ENCODE results near the gene PKD1.
"Not testable (repeated sequence)": the region's sequence is repeated elsewhere in the genome, so short reads cannot be mapped to it uniquely, and the experiment has no call there.

The PKD1 gene

DNA sequence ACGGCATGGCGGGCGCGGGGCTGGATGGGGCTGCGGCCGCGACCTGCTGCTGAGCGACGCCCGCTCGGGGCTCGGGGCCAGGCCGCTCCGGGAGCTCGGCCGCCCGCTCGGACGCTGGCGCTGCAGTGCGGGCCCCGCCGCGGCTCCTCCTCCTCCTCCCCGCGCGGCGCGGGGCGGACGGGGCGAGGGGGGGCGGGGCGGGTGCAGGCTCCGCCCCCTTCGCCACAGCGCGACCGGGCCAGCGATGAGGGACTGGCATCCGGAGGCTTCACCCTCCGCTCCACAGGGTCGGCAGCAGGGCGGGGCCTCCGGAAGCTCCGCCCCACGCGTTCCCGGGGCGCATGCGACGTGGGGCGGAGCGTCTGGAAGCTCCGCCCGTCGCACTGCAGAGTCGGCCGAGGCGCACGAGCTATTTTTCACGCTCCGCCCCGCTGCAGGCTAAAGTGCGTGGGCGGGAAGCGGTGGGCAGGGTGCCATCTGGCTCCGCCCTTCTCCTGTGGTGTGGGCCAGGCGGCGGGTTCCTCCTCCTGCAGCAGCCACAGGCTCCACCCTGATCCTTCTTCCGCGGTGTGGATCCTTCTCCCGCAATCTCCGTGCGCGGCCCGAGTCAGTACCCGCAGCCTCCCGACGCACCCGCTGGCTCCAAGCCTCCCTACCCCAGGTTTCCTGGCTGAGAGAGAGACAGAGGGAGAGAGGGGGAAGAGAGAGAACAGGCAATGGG, at the start of gene PKD1:
Gene PKD1 (minus strand): TSS at position 129 of the 721 bp plus-strand sequence. CDS start 209 bp downstream, outside the sequence.
- FAIRE-seq = not testable (repeated sequence)

DNA sequence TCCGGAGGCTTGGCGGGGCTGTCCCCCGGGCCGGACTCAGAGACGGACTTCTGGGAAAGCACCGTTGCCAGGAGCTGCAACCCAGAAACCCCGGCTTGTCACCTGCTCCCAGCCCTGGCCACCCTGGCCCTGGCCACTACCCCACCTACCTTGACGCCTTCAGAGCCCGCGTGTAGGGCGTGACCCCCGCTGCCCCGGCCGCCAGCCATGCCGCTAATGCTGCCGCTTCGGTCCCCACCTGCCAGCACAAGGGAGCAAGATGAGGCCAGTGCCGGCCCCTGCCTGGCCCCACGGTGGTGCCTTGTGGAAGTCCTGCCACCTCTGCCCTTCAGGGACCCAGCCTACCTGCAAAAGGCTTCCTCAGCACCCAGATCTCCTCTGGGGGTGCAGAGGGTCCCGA, 49.3 kb upstream of the PKD1 start:
- FAIRE-seq = no peak

GRCh38 chr16:2184346-2184745, 48.6 kb upstream of the PKD1 start:
- no peak for FAIRE-seq

- no peak for FAIRE-seq
Observed at GRCh38 chr16:2183671-2184070, 48.0 kb upstream of the PKD1 start.

- no peak for FAIRE-seq
Observed at GRCh38 chr16:2181952-2182351, 46.3 kb upstream of the PKD1 start.

DNA sequence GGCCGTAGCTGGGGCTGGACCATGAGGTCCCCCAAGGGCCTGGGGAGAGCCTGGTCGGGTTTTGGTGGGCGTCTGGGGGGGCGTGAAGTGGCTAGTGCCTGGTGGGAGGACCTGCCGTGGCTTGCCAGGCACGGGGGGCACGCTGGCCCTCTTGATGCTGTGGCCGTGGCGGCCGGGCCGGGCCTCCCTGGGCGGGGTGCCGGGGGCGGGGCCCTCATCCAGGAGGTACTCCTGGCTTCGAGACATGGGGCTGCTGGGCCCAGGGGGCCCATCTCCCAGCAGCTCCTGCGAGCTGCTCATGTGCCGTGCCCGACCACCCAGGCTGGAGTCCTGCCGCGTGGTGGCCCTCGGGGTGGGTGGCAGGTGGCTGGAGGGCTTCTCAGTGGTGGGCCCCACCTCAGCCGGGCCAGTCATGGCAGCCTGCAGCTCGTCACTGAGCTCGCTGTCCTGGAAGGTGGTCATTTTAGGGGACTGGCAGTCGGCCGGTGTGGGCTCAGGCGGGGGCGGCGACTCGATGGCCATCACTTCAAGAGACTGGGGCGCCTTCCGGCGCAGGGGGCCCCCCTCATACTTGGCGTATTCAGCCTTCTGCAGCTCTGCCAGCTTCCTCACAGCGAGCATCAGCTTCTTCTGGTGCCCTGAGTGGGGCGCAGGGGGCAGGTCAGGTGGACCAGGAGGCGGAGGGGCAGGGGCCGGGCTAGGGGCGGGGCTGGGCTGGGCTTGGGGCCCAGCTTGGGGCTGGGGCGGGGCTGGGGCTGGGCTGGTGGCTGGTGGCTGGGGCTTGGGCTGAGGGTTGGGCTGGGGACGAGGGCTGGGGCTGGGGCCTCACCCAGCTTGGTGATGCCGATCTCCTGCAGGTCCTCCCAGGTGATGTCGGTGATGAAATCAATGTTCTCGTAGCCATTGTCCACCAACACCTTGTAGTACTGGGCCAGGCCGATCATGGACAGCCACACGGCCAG, 45.5 kb upstream of the PKD1 start:
- no peak for FAIRE-seq

DNA sequence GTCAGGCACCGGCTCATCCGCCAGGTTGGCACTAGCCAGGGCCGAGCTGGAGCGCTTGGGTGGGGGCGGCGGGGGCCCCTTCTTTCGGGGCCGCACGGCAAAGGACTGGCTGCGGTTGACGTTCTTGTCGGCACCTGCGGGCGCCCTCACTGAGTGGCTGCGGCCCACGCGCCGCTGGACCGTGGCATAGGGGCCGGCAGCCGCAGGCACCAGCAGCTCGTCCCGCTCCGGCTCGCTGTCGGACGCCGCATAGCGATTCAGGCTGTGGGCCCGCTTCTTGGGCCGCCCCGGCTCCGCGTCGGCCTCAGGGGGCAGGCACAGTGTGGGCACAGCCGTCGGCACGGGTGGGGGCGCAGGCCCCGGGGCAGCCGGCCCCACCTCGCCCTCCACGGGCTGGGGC, 44.8 kb upstream of the PKD1 start:
- FAIRE-seq = no peak

- no peak for FAIRE-seq
Observed at GRCh38 chr16:2179576-2179975, 43.9 kb upstream of the PKD1 start.

DNA sequence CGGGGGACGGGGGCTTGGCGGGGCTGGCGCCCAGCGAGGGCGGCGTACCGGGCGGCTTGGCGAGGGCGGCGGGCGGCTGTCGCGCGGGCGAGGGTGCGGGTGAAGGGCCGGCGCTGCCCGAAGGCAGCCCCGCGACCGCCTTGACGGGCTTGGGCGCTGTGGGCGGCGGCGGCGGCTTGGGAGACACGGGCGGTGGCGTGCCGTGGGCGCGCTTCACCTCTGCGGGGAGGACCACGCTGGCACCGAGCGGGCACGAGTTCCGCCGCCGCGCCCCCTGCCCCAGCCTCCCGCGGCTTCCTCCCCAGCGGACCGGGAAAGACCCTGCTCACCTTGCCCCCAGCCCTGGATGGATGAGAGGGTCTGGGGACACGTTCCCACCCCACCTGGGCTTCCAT, 43.4 kb upstream of the PKD1 start:
- no peak for FAIRE-seq

GRCh38 chr16:2178321-2179106, 42.8 kb upstream of the PKD1 start:
- no peak for FAIRE-seq

DNA sequence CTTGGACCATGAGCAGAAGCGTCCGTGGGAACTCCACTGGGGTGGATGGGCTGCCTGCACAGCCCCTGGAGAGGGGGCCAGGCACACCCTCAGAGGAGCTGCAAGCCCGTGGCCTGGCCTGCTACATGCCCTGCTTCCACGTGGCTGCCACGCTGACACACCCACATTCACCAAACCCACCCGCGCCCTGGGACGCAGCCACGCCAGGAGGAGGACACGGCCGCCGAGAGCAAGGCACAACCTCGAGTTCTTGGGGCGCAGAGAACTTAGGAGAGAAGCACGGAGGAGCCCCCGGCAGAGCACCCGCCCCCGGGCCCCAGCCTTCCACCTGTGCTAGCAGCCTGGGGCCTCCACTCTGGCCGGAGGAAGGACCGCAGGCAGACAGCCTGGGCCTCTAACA, 41.9 kb upstream of the PKD1 start:
- no peak for FAIRE-seq

DNA sequence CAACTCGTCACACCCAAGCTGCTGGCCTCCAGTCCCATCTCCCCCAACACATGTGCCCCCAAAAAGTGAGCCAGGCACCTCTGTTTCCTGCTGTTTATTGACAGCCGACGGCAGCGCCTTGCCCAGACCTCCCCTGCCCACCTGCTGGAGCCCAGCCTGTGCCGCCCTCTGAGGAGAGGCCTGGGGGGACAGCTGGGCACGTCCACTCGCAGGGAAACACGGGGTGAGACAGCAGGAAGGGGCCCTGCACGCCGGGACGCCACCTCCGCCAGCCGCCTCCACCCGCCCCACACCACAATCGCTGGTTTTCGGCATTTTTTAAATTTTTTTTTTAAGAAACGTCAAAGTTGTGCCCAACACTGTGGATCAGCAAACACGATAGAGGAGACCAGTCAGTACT, 41.4 kb upstream of the PKD1 start:
- FAIRE-seq = no peak

GRCh38 chr16:2176047-2176446, 40.3 kb upstream of the PKD1 start:
- no peak for FAIRE-seq

DNA sequence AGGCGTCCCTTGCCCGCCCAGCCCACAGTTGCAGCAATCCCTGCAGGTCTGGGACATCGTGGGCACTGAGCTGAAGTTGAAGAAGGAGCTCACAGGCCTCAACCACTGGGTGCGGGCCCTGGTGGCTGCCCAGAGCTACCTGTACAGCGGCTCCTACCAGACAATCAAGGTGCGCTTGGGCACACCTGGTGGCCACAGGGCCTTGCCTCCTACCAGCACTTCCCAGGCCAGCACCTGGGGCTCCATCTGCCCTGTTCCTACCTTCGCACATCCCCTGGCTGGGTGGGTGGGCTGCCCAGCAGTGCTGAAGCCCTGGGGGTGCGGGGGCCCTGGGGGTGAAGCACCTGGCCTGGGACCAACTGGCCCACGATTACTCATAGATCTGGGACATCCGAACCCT, 39.8 kb upstream of the PKD1 start:
- FAIRE-seq = no peak

DNA sequence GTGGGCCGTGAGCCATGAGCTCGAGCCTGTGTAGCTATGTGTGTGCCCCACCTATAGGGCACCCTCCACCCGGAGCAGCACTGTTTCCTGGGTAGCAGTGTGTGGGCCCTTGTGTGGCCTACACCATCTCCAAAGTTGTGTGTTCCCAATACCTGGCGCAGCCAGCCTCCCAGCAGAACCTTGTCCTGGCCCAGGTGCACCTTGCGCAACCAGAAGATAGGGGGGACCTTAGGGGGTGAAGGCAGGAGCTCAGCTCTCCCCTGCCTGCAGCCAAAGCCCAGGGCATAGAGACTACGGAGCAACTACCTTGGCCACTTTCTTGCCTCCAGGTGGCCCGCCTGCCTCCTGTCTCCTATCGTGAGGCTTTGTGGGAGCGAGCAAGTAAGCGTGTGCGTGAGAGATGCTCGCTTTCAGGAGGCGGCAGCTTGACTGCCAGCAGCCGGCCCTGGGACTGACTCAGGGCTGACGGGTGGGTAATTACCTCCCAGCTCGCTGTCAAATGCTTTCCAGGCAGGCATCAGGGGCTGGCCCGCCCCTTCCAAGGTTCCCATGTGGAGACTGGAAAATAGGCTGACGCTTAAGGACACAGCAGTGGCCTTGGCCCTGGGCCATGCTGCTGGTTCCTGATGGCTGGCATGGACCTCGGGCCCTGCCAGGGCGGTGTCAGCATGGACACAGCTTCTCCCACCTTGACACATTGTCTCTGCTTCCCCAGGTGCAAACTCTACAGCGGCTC, 38.9 kb upstream of the PKD1 start:
- FAIRE-seq = no peak

DNA sequence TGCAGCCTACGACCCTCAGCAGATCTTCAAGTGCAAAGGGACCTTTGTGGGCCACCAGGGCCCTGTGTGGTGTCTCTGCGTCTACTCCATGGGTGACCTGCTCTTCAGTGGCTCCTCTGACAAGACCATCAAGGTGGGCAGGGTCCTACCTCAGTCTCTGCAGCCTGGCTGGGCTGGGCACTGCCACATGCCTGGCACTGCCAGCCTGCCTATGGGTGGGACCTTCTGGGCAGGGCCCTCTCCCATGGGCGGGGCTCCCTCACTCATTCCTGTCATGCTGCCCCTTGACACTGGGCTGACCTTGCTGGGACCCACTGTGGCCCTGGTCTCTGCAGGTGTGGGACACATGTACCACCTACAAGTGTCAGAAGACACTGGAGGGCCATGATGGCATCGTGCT, 38.2 kb upstream of the PKD1 start:
- no peak for FAIRE-seq

- no peak for FAIRE-seq
Observed at GRCh38 chr16:2173366-2173765, 37.7 kb upstream of the PKD1 start.

DNA sequence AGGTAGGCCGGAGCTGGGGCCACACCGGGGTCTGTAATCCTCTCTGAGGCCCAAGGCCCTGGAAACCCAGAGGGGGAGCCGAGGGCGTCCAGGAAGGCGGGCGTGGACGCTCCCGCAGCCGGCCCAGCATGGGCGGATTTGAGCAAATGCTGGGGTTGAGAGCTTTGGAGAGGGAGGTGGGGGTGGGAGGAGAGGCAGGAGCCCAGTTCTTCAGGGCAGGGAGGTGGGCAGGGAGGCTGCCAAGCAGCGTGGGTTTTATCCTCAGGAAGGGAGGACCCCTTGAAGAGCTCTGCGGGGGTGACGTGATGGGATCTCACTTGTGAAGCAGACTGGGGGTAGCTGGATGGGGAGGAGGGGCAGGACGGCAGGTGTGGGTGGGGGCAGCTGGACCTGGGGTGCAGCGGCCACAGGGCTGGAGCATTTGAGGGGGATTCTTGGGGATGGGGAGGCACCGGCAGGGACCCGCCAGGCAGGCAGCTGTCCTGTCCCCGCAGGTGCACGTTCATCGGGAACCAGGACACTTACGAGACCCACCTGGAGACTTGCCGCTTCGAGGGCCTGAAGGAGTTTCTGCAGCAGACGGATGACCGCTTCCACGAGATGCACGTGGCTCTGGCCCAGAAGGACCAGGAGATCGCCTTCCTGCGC, 37.1 kb upstream of the PKD1 start:
- FAIRE-seq = no peak

DNA sequence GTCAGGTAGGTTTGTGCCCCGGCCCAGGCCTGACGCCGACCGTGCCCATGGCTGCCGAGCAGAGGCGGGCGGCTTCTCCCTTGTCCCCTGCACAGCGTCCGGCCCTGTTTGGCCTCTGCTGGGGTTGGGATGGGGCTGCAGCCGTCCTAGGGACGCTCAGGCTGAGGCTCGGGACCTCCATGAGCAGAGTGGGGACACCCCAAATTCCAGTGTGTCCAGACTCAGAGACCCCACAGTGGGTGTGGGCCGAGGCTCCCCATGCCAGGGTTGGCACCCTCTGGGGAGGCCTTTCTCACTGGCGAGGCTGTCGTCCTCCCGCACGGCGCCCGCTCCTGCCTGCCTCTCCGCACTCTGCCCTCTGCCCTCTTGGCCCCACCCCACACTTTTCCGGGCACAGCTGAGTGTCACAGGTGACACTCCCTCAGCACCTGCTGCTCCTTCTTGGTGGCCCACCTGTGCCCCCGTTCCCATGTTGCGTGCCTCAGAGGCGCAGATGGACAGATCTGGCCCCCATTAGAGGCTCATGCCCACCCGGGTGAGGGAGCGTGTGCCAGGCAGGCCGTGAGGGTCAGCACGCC, 36.0 kb upstream of the PKD1 start:
- no peak for FAIRE-seq

DNA sequence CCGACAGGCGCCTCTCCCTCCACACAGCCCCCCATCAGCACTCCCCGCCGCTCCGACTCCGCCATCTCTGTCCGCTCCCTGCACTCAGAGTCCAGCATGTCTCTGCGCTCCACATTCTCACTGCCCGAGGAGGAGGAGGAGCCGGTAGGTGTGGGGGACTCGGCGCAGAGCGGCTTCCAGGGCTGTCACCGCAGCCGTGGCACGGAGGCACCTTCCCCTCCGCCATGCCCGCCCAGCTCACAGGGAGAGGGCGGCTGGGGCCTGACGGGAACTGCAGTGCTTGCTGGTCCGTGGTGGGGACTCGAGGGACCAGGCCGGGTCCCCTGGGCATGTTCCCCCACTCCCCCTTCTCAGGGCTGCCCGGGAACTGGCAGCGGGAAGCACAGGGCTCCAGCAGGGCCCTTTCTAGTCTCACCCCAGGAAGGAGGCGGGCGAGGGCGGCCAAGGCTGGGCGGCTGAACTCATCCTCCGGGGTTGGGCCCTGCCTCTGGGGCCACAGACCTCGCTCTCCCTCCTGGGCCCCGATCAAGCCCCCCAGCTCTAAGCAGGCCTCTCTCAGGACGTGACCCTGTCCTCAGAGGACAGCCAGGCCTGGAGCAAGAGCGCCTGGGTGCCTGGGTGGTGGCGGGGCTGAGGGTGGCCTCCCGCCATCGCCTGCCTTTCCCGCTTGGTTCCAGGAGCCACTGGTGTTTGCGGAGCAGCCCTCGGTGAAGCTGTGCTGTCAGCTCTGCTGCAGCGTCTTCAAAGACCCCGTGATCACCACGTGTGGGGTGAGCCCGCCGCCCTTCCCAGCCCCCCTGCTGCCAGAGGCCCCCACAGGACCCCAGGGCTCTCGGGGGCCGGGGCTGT, 35.1 kb upstream of the PKD1 start:
- no peak for FAIRE-seq

DNA sequence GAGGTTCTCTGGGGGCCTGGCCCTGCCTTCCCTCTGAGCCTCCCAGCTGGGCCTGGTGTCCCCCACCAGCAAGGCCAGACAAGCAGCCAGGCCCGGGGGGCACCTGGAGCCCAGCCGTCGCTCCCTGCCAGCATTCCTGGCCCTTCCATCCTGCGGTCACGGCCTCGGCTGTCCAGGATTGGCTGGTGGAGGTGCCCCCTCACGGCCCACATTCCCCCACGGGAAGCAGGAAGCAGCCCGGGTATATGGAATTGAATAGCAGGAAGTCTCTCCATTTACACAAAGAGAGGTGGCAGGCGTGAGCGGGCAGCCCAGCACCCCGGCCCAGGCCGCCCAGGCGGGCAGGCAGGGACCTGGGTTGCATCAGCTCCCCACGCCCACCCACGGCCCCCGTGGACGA, 34.4 kb upstream of the PKD1 start:
- no peak for FAIRE-seq
